Left kidney (tissue), 8 donors: ENCODE results near the gene DPT. TPM values are rescaled to one million over a fixed set of nuclear protein-coding genes. Genes with fewer than 3 reads are reported as not detected.
"Not testable (repeated sequence)": the region's sequence is repeated elsewhere in the genome, so short reads cannot be mapped to it uniquely, and the experiment has no call there.

ENCODE experiments used
- DNase-seq: peaks from one replicate; pipeline ENCODE4 v3.0.0-alpha.2; 2013
- long read RNA-seq, 8 donors: transcript quantifications; one replicate each; lab custom pipeline, GENCODE V29; 2026
- polyA plus RNA-seq: library from polyadenylated mRNA; unstranded; fragments of 120-200 nt; gene quantifications from one replicate; pipeline ENCODE4 v1.2.1, GENCODE V29; 2013; ENCODE audit not compliant: insufficient read length

The DPT gene
- not detected for polyA plus RNA-seq
- long read RNA-seq, donor 1 = 0 reads
- long read RNA-seq, donor 2 = 0 reads
- long read RNA-seq, donor 3 = 0 reads
- long read RNA-seq, donor 4 = 0 reads
- long read RNA-seq, donor 5 = 0 reads
- long read RNA-seq, donor 6, partial matches to known transcripts = 0 of 1 reads
- long read RNA-seq, donor 6, other reads (novel, unspliced or antisense) = 0 of 1 reads
- long read RNA-seq, donor 7 = 0 reads
- long read RNA-seq, donor 8 = 0 reads

GRCh38 chr1:168728473-168729404 lies at the start of gene DPT:
Gene DPT, minus strand, starts transcription at chr1:168729206. Its CDS starts 32 bp downstream, at chr1:168729174.
- DNase-seq = no peak

GRCh38 chr1:168775366-168775765 lies 46.4 kb upstream of the DPT start:
- no peak for DNase-seq

GRCh38 chr1:168774241-168774640 lies 45.2 kb upstream of the DPT start:
- no peak for DNase-seq

- DNase-seq = no peak
These were observed 43.5 kb upstream of the DPT start for GRCh38 chr1:168772428-168773060.

- DNase-seq = no peak
These were observed 42.2 kb upstream of the DPT start for GRCh38 chr1:168771104-168771630.

GRCh38 chr1:168769893-168770292 lies 40.9 kb upstream of the DPT start:
- not testable (repeated sequence) for DNase-seq

- DNase-seq = no peak
These were observed 39.0 kb upstream of the DPT start for GRCh38 chr1:168767894-168768584.

- no peak for DNase-seq
These were observed 37.6 kb upstream of the DPT start for GRCh38 chr1:168766568-168766967.

- no peak for DNase-seq
These were observed 34.0 kb upstream of the DPT start for GRCh38 chr1:168763031-168763430.

- DNase-seq = no peak
These were observed 33.5 kb upstream of the DPT start for GRCh38 chr1:168762473-168762872.

- DNase-seq = no peak
These were observed 31.8 kb upstream of the DPT start for GRCh38 chr1:168760781-168761180.

GRCh38 chr1:168760241-168760640 lies 31.2 kb upstream of the DPT start:
- DNase-seq = no peak

- DNase-seq = no peak
These were observed 30.1 kb upstream of the DPT start for GRCh38 chr1:168759077-168759476.

- no peak for DNase-seq
These were observed 29.5 kb upstream of the DPT start for GRCh38 chr1:168758503-168758902.

GRCh38 chr1:168755800-168756418 lies 26.9 kb upstream of the DPT start:
- peak; percentile 17 for DNase-seq

- no peak for DNase-seq
These were observed 23.3 kb upstream of the DPT start for GRCh38 chr1:168752171-168752832.

- DNase-seq = peak; percentile 25
These were observed 22.2 kb upstream of the DPT start for GRCh38 chr1:168751195-168751650.

GRCh38 chr1:168742994-168743650 lies 14.1 kb upstream of the DPT start:
- DNase-seq = no peak

GRCh38 chr1:168742386-168742785 lies 13.4 kb upstream of the DPT start:
- no peak for DNase-seq

- DNase-seq = no peak
These were observed 10.9 kb upstream of the DPT start for GRCh38 chr1:168739908-168740307.
